Fibroblast of lung (primary cell): Measurements from ENCODE around the gene REPS1. TPM values are rescaled to one million over a fixed set of nuclear protein-coding genes. Genes with fewer than 3 reads are reported as not detected.

ENCODE experiments used
- DNase-seq, 2 donors: peaks; one replicate each; pipeline versions ENCODE4 v3.0.0 to v3.0.0-alpha.2; 2010; ENCODE audit warnings: low read depth in 2 of 2
- H2AFZ ChIP-seq: 2 replicates; pipeline ENCODE4 v1.5.1; 2012; ENCODE audit warnings: low read length, control low read depth, inconsistent platforms
- H3K27ac ChIP-seq: 2 replicates; pipeline ENCODE4 v1.5.1; 2011; ENCODE audit warnings: low read length, control low read depth; ENCODE audit not compliant: insufficient read depth
- H3K27me3 ChIP-seq: 2 replicates; pipeline ENCODE4 v1.5.1; 2011; ENCODE audit warnings: mild to moderate bottlenecking, low read length; ENCODE audit not compliant: control insufficient read depth, insufficient read depth
- H3K36me3 ChIP-seq: 2 replicates; pipeline ENCODE4 v1.5.1; 2011; ENCODE audit warnings: low read length; ENCODE audit not compliant: control insufficient read depth, insufficient read depth
- H3K4me1 ChIP-seq: 2 replicates; pipeline ENCODE4 v1.5.1; 2011; ENCODE audit warnings: low read length; ENCODE audit not compliant: control insufficient read depth, insufficient read depth; ENCODE audit errors: extremely low read depth
- H3K4me2 ChIP-seq: 2 replicates; pipeline ENCODE4 v1.5.1; 2011; ENCODE audit warnings: low read length, control low read depth; ENCODE audit not compliant: insufficient read depth; ENCODE audit errors: extremely low read depth
- H3K4me3 ChIP-seq, 4 experiments: fragments of 200-600 bp in 1 of 4; sonication (generic) in 1 of 4; replicated peaks in 1 of 4; 2 replicates each; pipeline ENCODE4 v1.5.1; 2011 to 2016; ENCODE audit warnings: low read length in 4 of 4, low read depth in 3 of 4, mild to moderate bottlenecking in 3 of 4, control low read depth in 2 of 4, inconsistent platforms in 1 of 4, mixed read lengths in 1 of 4; ENCODE audit not compliant: insufficient read depth in 1 of 4; ENCODE audit errors: control extremely low read depth in 1 of 4
- H3K79me2 ChIP-seq: 2 replicates; pipeline ENCODE4 v1.5.1; 2012; ENCODE audit warnings: mild to moderate bottlenecking, low read length, inconsistent platforms; ENCODE audit not compliant: control insufficient read depth, insufficient read depth
- H3K9ac ChIP-seq: 2 replicates; pipeline ENCODE4 v1.5.1; 2011; ENCODE audit warnings: mild to moderate bottlenecking, low read length, control low read depth; ENCODE audit not compliant: insufficient read depth
- H3K9me3 ChIP-seq: 2 replicates; pipeline ENCODE4 v1.5.1; 2012; ENCODE audit warnings: low read depth, low read length; ENCODE audit not compliant: control insufficient read depth, insufficient read depth
- H4K20me1 ChIP-seq: 2 replicates; pipeline ENCODE4 v1.5.1; 2011; ENCODE audit warnings: low read length; ENCODE audit not compliant: control insufficient read depth, insufficient read depth; ENCODE audit errors: extremely low read depth
- CTCF ChIP-seq, 2 donors: IDR thresholded peaks in 1 of 2; conservative IDR thresholded peaks in 1 of 2; 1 replicate in 1 of 2; 2 replicates in 1 of 2; pipeline ENCODE4 v1.5.1; 2011 to 2012; ENCODE audit warnings: low read length in 2 of 2, control low read depth in 1 of 2, inconsistent platforms in 1 of 2, low read depth in 1 of 2, mild to moderate bottlenecking in 1 of 2
- EZH2 ChIP-seq: IDR thresholded peaks from 2 replicates; pipeline ENCODE4 v1.5.1; 2012; ENCODE audit warnings: low read length, control low read depth, mild to moderate bottlenecking; ENCODE audit errors: missing control alignments
- polyA plus RNA-seq, 2 donors: library from polyadenylated mRNA; depleted of rRNA in 1 of 2; stranded (reverse) in 1 of 2; unstranded in 1 of 2; fragments of >200 nt; gene quantifications; 2 replicates each; pipeline ENCODE4 v1.2.1, GENCODE V29; 2011 to 2012; ENCODE audit warnings: missing spikeins in 1 of 2
- total RNA-seq: library from RNA; depleted of rRNA; stranded (reverse); fragments of >200 nt; gene quantifications from 2 replicates; pipeline ENCODE4 v1.2.1, GENCODE V29; 2014

The REPS1 gene
- total and polyA plus RNA-seq, 2 donors (not counting 1 experiment from before 2014, with no cell fraction given), result 27.8 to 28.2 TPM

GRCh38 chr6:138873191-138873590 lies 114.9 kb downstream of the REPS1 start:
- Histone ChIP-seq H3K9me3 (no peaks in the 10 kb centered on the region), H3K4me3 (no peak overlapping the region), H3K4me2 (no peak overlapping the region), H3K36me3 (no peaks in the 10 kb centered on the region), H3K79me2 (no peaks in the 10 kb centered on the region), H3K27me3 (no peaks in the 10 kb centered on the region), H3K4me1 (no peaks in the 10 kb centered on the region), H2AFZ (no peak overlapping the region), H3K27ac (no peak overlapping the region), H4K20me1 (no peaks in the 10 kb centered on the region), H3K9ac (no peak overlapping the region)
- no peak for TF ChIP-seq CTCF (conservative IDR thresholded peaks at IDR 0.05 in 1 of 2, IDR thresholded peaks at IDR 0.05 in 1 of 2; ENCODE audit: low read depth in 1 of 2, low read length in 2 of 2)
- TF ChIP-seq EZH2, result no peak
- no peak for DNase-seq

- H3K4me3 ChIP-seq, result no peak overlapping the region
- peak in 1 of 2 donors; percentile 29 for DNase-seq
- H3K27me3 ChIP-seq, result no peaks in the 10 kb centered on the region
- H3K9ac ChIP-seq, result no peak overlapping the region
- no peak overlapping the region for H3K27ac ChIP-seq
- TF ChIP-seq EZH2 (no peak), CTCF (conservative IDR thresholded peaks at IDR 0.05 in 1 of 2, IDR thresholded peaks at IDR 0.05 in 1 of 2; ENCODE audit: low read depth in 1 of 2, low read length in 2 of 2) (no peak)
- no peaks in the 10 kb centered on the region for H3K4me1 ChIP-seq
- no peak overlapping the region for H3K4me2 ChIP-seq
- H4K20me1 ChIP-seq, result no peaks in the 10 kb centered on the region
- H3K36me3 ChIP-seq, result no peaks in the 10 kb centered on the region
- no peaks in the 10 kb centered on the region for H3K79me2 ChIP-seq
- H3K9me3 ChIP-seq, result no peaks in the 10 kb centered on the region
- H2AFZ ChIP-seq, result no peak overlapping the region
Measured at GRCh38 chr6:138869398-138869797, 118.7 kb downstream of the REPS1 start.

GRCh38 chr6:138868181-138868580 lies 119.9 kb downstream of the REPS1 start:
- Histone ChIP-seq H3K79me2 (no peaks in the 10 kb centered on the region), H3K9me3 (no peaks in the 10 kb centered on the region), H3K4me3 (no peak overlapping the region), H3K4me2 (no peak overlapping the region), H3K27ac (no peak overlapping the region), H3K9ac (no peak overlapping the region), H2AFZ (no peak overlapping the region), H4K20me1 (no peaks in the 10 kb centered on the region), H3K36me3 (no peaks in the 10 kb centered on the region), H3K27me3 (no peaks in the 10 kb centered on the region), H3K4me1 (no peaks in the 10 kb centered on the region)
- no peak for DNase-seq
- TF ChIP-seq CTCF (conservative IDR thresholded peaks at IDR 0.05 in 1 of 2, IDR thresholded peaks at IDR 0.05 in 1 of 2; ENCODE audit: low read depth in 1 of 2, low read length in 2 of 2), result no peak
